ENCODE data around the gene GIMAP6.
"Not testable (repeated sequence)": the region's sequence is repeated elsewhere in the genome, so short reads cannot be mapped to it uniquely, and the experiment has no call there.

The GIMAP6 gene

GRCh38 chr7:150586068-150586784 lies 46.0 kb downstream of the GIMAP6 start:
- no peak for TF ChIP-seq EZH2phosphoT487 (conservative IDR thresholded peaks at IDR 0.05; ENCODE audit: low read length)
- Histone ChIP-seq H3K4me2 (ENCODE audit: low read depth, low read length, poor library complexity, severe bottlenecking) (no peak overlapping the region), H3K9me3 (ENCODE audit: insufficient read depth, low read length) (no peaks in the 10 kb centered on the region), H2AFZ (ENCODE audit: low read depth, low read length, severe bottlenecking) (no peak overlapping the region), H3K9ac (ENCODE audit: low read length) (no peak overlapping the region), H3K27ac (ENCODE audit: low read depth, low read length) (no peak overlapping the region), H3F3A (ENCODE audit: insufficient read depth) (no peaks in the 10 kb centered on the region), H3K9me2 (replicated peaks; ENCODE audit: insufficient read depth, low read length) (no peaks in the 10 kb centered on the region), H4K20me1 (ENCODE audit: low read depth, low read length) (no peaks in the 10 kb centered on the region), H3K36me3 (ENCODE audit: low read length) (no peaks in the 10 kb centered on the region), H3K27me3 (ENCODE audit: low read length) (no peaks in the 10 kb centered on the region), H3K4me3 (ENCODE audit: insufficient read depth, low read length, poor library complexity, severe bottlenecking) (no peak overlapping the region), H3K79me2 (ENCODE audit: insufficient read depth, low read length) (no peaks in the 10 kb centered on the region)

- Histone ChIP-seq H3K36me3 (ENCODE audit: low read length) (no peaks in the 10 kb centered on the region), H2AFZ (ENCODE audit: low read depth, low read length, severe bottlenecking) (no peak overlapping the region)
Observed at GRCh38 chr7:150585199-150585598, 47.0 kb downstream of the GIMAP6 start.

DNA sequence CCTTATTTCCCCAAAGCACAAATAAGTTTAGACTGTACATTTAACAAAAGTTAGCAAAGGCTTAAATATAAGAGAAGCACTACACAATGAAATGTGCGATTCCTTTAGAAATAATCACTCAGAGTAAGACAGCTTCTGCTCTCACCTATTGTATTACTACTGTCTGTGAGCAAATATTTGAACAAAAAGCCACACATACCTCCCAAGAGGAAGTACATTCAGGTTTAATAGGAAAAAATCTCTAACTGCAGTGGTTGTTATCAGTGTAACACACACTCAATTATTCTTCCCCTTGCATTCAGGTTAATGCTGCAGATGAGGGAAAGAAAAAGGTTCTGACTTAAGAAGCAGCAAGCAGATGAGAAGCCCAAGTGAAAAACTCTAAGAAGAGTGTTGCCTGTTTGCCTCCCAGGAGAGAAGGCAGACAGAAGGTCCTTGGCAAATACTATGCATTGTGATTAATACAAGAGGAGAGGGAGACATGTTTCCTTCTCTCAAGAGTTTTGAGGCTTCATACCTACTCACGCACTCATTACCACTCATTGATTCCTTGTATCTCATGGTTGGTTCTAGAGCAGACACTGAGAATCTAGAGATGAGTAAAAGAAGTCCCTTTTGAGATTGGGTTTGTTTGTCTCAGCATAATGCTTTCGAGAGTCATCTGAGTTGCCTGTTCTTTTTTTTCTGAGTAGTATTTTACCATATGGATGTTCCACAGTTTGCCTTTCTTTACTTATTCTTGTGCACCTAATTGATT lies 51.4 kb downstream of the GIMAP6 start:
- H4K20me1 ChIP-seq (ENCODE audit: low read depth, low read length), result no peaks in the 10 kb centered on the region
- H3K4me2 ChIP-seq (ENCODE audit: low read depth, low read length, poor library complexity, severe bottlenecking), result no peak overlapping the region
- H3K36me3 ChIP-seq (ENCODE audit: low read length), result no peaks in the 10 kb centered on the region
- H3K9me2 ChIP-seq (replicated peaks; ENCODE audit: insufficient read depth, low read length), result no peaks in the 10 kb centered on the region
- no peak for TF ChIP-seq EZH2phosphoT487 (conservative IDR thresholded peaks at IDR 0.05; ENCODE audit: low read length)
- H3K79me2 ChIP-seq (ENCODE audit: insufficient read depth, low read length), result no peaks in the 10 kb centered on the region
- H3K9ac ChIP-seq (ENCODE audit: low read length), result no peak overlapping the region
- H3K4me3 ChIP-seq (ENCODE audit: insufficient read depth, low read length, poor library complexity, severe bottlenecking), result no peak overlapping the region
- no peaks in the 10 kb centered on the region for H3F3A ChIP-seq (ENCODE audit: insufficient read depth)
- H3K27ac ChIP-seq (ENCODE audit: low read depth, low read length), result no peak overlapping the region
- no peaks in the 10 kb centered on the region for H3K27me3 ChIP-seq (ENCODE audit: low read length)
- H3K9me3 ChIP-seq (ENCODE audit: insufficient read depth, low read length), result no peaks in the 10 kb centered on the region
- H2AFZ ChIP-seq (ENCODE audit: low read depth, low read length, severe bottlenecking), result no peak overlapping the region

More at GRCh38 chr7:150585199-150585598, 47.0 kb downstream of the GIMAP6 start:
- Histone ChIP-seq H4K20me1 (ENCODE audit: low read depth, low read length) (no peaks in the 10 kb centered on the region), H3K4me3 (ENCODE audit: insufficient read depth, low read length, poor library complexity, severe bottlenecking) (no peak overlapping the region), H3K9me2 (replicated peaks; ENCODE audit: insufficient read depth, low read length) (no peaks in the 10 kb centered on the region), H3K4me2 (ENCODE audit: low read depth, low read length, poor library complexity, severe bottlenecking) (no peak overlapping the region), H3K27ac (ENCODE audit: low read depth, low read length) (no peak overlapping the region), H3K9ac (ENCODE audit: low read length) (no peak overlapping the region), H3K27me3 (ENCODE audit: low read length) (no peaks in the 10 kb centered on the region), H3K9me3 (ENCODE audit: insufficient read depth, low read length) (no peaks in the 10 kb centered on the region), H3K79me2 (ENCODE audit: insufficient read depth, low read length) (no peaks in the 10 kb centered on the region), H3F3A (ENCODE audit: insufficient read depth) (no peaks in the 10 kb centered on the region)
- TF ChIP-seq EZH2phosphoT487 (conservative IDR thresholded peaks at IDR 0.05; ENCODE audit: low read length), result no peak
- TF ChIP-seq, protein P1, sequence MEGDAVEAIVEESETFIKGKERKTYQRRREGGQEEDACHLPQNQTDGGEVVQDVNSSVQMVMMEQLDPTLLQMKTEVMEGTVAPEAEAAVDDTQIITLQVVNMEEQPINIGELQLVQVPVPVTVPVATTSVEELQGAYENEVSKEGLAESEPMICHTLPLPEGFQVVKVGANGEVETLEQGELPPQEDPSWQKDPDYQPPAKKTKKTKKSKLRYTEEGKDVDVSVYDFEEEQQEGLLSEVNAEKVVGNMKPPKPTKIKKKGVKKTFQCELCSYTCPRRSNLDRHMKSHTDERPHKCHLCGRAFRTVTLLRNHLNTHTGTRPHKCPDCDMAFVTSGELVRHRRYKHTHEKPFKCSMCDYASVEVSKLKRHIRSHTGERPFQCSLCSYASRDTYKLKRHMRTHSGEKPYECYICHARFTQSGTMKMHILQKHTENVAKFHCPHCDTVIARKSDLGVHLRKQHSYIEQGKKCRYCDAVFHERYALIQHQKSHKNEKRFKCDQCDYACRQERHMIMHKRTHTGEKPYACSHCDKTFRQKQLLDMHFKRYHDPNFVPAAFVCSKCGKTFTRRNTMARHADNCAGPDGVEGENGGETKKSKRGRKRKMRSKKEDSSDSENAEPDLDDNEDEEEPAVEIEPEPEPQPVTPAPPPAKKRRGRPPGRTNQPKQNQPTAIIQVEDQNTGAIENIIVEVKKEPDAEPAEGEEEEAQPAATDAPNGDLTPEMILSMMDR (IDR thresholded peaks at IDR 0.05; ENCODE audit: insufficient read depth, low read length, poor library complexity, severe bottlenecking), result no peak

DNA sequence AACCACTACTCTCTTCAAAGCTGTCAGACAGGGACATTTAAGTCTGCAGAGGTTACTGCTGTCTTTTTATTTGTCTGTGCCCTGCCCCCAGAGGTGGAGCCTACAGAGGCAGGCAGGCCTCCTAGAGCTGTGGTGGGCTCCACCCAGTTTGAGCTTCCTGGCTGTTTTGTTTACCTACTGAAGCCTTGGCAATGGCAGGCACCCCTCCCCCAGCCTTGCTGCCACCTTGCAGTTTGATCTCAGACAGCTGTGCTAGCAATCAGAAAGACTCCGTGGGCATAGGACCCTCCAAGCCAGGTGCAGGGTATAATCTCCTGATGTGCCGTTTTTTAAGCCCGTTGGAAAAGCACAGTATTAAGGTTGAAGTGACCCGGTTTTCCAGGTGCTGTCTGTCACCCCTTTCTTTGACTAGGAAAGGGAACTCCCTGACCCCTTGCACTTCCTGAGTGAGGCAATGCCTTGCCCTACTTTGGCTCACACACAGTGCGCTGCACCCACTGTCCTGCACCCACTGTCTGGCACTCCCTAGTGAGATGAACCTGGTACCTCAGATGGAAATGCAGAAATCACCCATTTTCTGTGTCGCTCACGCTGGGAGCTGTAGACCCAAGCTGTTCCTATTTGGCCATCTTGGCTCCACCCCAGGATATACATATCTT lies 52.1 kb downstream of the GIMAP6 start:
- H3K36me3 ChIP-seq (ENCODE audit: low read length); H3K27ac ChIP-seq (ENCODE audit: low read depth, low read length); H2AFZ ChIP-seq (ENCODE audit: low read depth, low read length, severe bottlenecking); H3K9ac ChIP-seq (ENCODE audit: low read length); H3F3A ChIP-seq (ENCODE audit: insufficient read depth); H4K20me1 ChIP-seq (ENCODE audit: low read depth, low read length); H3K27me3 ChIP-seq (ENCODE audit: low read length); H3K79me2 ChIP-seq (ENCODE audit: insufficient read depth, low read length); H3K9me3 ChIP-seq (ENCODE audit: insufficient read depth, low read length); H3K9me2 ChIP-seq (replicated peaks; ENCODE audit: insufficient read depth, low read length); H3K4me2 ChIP-seq (ENCODE audit: low read depth, low read length, poor library complexity, severe bottlenecking); H3K4me3 ChIP-seq (ENCODE audit: insufficient read depth, low read length, poor library complexity, severe bottlenecking): not testable (repeated sequence)

Measured in SU-DHL-6 (cell line).